ENCODE measurements around the gene PNPLA2.

Gene PNPLA2

DNA sequence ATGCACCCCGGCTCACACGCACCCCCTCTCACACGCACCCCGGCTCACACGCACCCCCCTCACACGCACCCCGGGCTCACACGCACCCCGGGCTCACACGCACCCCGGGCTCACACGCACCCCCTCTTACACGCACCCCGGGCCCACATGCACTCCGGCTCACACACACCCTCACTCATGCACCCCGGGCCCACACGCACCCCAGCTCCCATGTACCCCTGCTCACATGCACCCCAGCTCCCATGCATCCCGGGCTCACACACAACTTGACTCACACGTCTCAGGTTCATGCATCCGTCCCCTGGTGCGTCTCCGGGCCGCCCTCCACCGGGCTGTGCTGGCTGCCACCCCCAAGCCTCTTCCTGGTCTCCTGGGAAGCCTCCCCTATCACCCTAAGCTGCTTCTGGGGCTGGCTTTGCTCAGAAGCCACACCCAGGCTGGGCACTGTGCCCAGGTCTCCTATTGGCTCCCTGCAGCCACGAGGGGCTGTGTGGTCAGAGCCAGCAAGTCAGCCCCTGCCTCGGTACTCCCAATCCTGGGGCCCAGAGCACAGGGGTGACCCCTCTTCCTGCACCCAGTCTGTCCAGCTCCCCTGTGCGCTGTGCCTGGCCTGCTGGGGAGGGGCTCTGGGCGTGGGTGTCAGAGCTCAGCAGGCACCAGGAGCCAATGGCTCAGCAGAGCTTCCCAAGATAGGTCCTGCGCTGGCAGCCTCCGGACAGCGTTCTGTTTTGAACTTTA, 40.8 kb downstream of the PNPLA2 start:
- peak; percentile 41 for DNase-seq (ENCODE audit: extremely low read depth, low read depth)
- TF ChIP-seq, protein P1, sequence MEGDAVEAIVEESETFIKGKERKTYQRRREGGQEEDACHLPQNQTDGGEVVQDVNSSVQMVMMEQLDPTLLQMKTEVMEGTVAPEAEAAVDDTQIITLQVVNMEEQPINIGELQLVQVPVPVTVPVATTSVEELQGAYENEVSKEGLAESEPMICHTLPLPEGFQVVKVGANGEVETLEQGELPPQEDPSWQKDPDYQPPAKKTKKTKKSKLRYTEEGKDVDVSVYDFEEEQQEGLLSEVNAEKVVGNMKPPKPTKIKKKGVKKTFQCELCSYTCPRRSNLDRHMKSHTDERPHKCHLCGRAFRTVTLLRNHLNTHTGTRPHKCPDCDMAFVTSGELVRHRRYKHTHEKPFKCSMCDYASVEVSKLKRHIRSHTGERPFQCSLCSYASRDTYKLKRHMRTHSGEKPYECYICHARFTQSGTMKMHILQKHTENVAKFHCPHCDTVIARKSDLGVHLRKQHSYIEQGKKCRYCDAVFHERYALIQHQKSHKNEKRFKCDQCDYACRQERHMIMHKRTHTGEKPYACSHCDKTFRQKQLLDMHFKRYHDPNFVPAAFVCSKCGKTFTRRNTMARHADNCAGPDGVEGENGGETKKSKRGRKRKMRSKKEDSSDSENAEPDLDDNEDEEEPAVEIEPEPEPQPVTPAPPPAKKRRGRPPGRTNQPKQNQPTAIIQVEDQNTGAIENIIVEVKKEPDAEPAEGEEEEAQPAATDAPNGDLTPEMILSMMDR (IDR thresholded peaks at IDR 0.05; ENCODE audit: low read depth, low read length): no peak

DNA sequence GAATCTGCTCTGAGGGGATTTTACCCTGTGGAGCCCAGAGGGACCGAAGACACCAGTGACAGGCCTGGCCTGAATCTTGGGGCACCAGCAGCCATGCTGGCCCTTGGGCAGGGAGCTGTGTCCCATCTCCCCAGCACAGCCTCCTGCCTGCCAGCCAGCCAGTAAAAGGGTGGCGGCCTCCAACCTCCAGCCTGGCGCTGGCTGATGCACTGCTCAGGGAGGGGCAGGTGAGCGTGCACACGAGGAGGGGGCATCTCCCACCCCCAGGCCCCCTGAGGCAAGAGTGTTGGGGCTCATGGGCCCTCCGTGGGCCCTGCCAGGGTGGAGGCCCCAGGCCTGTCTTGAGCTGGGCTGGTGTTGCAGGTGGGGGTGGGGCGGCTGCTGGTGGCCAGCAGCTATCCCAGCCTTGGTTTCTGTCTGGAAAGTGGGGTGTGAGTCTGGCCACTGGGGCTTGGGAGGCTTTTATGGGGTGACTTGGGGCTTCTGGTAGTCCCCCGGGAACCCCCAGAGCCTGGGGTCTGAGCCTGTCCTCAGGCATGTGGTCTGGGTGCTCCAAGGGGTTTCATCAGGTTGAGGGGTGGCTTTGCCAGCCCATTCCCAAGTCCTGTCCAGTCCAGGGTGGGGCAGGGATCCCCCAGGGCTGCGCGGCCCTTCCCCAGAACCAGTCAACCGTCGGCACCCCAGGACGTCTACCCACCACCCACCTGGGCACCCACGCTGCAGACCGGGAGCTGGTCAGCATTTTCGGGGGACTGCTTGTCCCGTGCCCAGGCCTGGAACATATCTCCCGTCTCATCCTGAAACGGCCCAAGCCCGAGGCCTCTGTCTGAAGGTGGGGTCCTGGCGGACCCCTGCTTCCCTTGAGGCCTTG, 41.8 kb downstream of the PNPLA2 start:
- TF ChIP-seq, protein P1 (IDR thresholded peaks at IDR 0.05; ENCODE audit: low read depth, low read length): no peak
- DNase-seq (ENCODE audit: extremely low read depth, low read depth): no peak

DNA sequence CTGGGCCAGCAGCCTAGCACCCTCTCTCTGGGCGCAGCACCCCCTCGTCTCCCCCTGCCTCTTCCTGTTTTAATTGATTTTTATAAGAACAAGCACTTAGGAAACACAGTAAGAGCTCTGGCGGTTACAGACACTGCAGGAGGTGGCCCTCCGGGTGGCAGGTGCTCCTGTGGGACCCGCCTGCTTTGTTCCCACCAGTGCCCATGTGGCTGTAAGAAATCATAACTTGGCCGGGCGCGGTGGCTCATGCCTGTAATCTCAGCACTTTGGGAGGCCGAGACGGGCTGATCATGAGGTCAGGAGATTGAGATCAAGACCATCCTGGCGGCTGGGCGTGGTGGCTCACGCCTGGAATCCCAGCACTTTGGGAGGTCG, 42.4 kb downstream of the PNPLA2 start:
- no peak for DNase-seq (ENCODE audit: extremely low read depth, low read depth)
- TF ChIP-seq, protein P1 (IDR thresholded peaks at IDR 0.05; ENCODE audit: low read depth, low read length): no peak

DNA sequence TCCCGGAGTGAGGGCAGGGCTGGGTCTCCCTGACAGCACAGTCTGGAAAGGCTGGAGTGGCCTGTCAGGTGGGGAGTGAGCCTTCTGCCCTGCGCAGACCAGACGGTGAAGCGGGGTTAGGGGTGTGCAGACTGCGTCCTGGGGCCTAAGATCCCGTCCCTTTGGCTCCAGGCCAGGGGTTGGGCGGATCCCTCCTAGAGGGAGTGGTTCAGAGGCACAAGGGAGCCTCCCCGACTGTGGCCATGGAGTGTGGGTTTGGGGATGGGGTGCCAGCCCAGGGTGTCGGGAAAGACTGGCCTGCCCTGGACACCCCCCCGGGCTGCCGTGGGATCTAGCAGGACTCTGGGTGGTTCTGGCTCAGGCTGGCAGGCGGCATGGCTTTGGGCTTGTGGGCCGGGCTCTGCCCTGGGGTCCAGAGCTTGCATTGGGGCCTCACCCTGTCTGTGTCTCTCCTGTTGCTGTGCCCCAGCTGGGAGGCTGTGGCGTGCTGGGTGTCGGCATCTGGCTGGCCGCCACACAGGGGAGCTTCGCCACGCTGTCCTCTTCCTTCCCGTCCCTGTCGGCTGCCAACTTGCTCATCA, 43.5 kb downstream of the PNPLA2 start:
- no peak for DNase-seq (ENCODE audit: extremely low read depth, low read depth)
- TF ChIP-seq, protein P1 (IDR thresholded peaks at IDR 0.05; ENCODE audit: low read depth, low read length): no peak

DNA sequence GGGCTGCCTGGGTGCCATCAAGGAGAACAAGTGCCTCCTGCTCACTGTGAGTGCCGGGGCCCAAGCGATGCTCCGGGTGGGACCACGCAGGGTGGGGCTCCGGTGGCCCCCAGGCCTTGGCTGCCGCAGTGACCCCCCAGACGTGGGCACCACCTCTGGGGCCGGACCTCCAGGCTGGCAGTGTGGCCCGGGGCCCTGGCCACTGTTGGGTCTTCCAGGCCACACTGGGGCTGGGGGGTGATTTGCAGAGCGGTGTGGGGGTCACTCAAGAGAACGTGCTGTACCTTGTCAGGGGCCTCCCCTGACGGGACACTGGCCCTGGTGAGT, 43.9 kb downstream of the PNPLA2 start:
- TF ChIP-seq, protein P1 (IDR thresholded peaks at IDR 0.05; ENCODE audit: low read depth, low read length): no peak

DNA sequence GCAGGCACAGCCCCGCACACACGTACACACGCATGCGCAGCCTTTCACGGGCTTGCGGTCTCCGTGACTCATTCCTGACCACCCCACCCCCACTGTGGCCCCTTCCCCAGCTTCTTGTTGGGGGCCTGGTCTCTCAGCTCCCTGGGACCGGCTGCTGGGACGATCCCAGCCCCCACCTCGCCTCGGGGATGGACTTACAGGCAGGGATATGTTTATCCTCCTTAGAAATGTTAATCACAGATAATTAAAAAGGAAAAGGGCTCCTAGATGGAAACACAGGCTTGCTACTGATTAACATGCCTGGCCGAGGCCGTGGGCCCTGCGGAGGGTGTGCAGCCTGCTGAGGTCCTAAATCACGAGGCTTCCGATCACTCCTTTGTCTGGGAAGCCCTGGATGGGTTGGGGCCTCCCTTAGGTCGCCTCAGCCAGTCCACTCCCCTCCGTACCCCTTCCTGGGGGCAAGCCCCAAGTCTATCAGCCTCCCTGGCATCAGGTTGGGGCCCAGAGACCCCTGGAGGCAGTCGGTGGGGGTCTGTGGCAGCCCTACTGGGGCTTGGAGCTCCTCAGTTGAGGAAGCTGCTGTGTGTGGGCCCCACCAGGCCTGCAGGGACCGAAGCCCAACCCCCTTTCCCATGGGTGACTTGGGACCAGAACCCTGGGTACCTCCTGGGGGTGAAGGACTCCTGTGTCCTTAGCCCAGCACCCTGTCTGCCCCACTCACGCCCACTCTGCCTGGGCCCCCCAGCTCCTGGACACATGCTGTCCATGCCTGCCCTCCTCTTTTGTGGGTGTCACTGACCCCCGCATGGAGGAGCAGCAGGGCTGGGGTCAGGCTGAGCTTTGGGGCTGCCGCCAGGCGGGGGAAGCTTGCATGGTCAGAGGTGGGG, 44.6 kb downstream of the PNPLA2 start:
- DNase-seq (ENCODE audit: extremely low read depth, low read depth): no peak
- TF ChIP-seq, protein P1 (IDR thresholded peaks at IDR 0.05; ENCODE audit: low read depth, low read length): no peak

More for the DNA sequence above, 43.9 kb downstream of the PNPLA2 start:
- DNase-seq (ENCODE audit: extremely low read depth, low read depth): no peak
